Measurements from ENCODE around the gene KDSR.

Gene KDSR

DNA sequence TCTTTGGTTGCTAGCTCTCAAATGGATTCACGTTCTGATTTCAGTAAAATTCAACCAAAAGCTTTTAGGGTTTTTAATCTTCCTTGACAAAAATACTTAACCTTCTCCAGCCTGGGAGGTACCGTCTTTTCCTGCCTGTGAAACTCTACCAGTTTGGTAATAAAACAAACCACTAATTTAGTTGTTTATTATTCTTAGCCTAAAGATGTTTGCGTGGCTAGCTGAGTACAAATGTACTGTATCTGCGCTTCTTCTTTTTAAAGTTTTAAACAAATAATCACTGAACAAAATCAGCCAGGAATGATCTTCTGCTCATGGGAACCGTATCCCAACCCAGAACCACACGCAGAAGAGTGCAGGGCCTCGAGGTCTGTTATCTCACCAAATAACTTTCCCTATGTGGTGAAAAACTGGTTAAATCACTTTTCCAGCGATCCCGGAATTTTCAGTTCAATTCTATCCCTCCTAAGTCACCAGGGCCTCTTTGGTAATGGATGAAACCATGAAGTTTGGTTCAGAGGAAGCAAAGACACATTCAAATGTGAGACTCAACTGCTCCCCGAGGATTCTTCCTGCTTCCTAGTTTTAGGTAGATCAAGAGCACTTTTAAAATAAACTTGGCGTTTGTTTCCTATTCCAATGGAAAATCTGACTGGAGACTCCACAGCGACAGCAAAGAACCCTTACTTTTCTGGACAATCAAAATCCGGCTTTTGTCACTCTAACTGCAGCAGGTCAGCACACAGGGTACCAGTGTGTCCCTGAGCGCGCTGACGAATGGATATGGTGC, 83.5 kb downstream of the KDSR start:
- no peak for DNase-seq (ENCODE audit: low spot score)

DNA sequence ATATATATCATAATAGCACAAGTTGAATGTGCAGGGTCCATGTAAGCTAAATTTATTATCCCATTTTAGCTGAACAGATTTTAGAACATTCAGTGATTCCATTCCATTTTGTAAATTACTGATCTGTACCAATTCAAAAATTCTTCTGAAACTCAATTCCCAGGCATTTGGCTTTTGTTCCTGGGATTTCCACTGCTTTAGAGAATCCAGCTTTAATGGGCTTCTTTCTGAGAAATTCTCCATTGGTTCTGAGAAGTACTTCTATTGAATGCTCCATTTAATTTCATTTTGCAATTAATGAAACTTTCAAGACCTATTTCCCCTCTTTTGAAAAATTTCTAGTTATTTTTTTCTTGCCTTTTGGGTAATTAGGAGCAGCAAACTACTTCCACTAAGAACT, 84.2 kb downstream of the KDSR start:
- no peak for DNase-seq (ENCODE audit: low spot score)

Data from RKO (cell line).